ENCODE results near the gene FCAR.

GRCh38 chr19:54896036-54896435 lies 22.0 kb downstream of the FCAR start:
- TF ChIP-seq SIN3A (IDR thresholded peaks at IDR 0.05; ENCODE audit: borderline replicate concordance, insufficient read depth, low read length) (no peak), POLR2AphosphoS5 (IDR thresholded peaks at IDR 0.05; ENCODE audit: low read depth, low read length) (no peak), TAF1 (IDR thresholded peaks at IDR 0.05; ENCODE audit: borderline replicate concordance, insufficient read depth, low read length) (no peak), FOXP2 (optimal IDR thresholded peaks at IDR 0.05; ENCODE audit: borderline replicate concordance, extremely low read depth, extremely low read length, insufficient read depth) (no peak), REST (IDR thresholded peaks at IDR 0.05; ENCODE audit: insufficient read depth in 1 of 2, low read depth in 2 of 2, low read length in 2 of 2) (no peak)
